ENCODE measurements around the gene PLPP1.
"Not testable (repeated sequence)": the region's sequence is repeated elsewhere in the genome, so short reads cannot be mapped to it uniquely, and the experiment has no call there.

Gene PLPP1

DNA sequence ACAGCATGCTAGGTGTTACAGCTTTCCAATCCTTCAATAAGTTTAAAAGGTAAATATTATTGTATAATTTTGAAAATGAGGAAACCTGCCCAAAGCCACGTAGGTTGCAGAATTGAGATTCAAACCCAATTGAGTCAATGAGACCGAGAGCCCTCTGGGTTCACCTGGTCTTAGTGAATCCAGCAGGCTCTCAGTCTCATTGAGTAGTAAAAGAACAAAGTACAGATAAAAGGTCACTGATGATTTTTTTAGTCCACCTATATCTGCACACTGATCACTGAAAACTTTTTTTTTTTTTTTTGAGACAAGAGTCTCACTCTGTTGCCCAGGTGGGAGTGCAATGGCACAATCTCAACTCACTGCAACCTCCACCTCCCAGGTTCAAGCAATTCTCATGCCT, 27.2 kb downstream of the PLPP1 start:
- no peaks in the 10 kb centered on the region for H3K4me1 ChIP-seq (ENCODE audit: control insufficient read depth in 1 of 2, insufficient read depth in 1 of 2, low read depth in 1 of 2, low read length in 1 of 2)
- H3K36me3 ChIP-seq, result no peaks in the 10 kb centered on the region
- H3K4me3 ChIP-seq (ENCODE audit: low read depth in 1 of 2, low read length in 1 of 2), result no peak overlapping the region
- H3K27me3 ChIP-seq, result peaks cover 11% of the 10 kb centered on the region
- no peaks in the 10 kb centered on the region for H3K9me3 ChIP-seq
- no peak overlapping the region for H3K27ac ChIP-seq
- TF ChIP-seq, protein P1, sequence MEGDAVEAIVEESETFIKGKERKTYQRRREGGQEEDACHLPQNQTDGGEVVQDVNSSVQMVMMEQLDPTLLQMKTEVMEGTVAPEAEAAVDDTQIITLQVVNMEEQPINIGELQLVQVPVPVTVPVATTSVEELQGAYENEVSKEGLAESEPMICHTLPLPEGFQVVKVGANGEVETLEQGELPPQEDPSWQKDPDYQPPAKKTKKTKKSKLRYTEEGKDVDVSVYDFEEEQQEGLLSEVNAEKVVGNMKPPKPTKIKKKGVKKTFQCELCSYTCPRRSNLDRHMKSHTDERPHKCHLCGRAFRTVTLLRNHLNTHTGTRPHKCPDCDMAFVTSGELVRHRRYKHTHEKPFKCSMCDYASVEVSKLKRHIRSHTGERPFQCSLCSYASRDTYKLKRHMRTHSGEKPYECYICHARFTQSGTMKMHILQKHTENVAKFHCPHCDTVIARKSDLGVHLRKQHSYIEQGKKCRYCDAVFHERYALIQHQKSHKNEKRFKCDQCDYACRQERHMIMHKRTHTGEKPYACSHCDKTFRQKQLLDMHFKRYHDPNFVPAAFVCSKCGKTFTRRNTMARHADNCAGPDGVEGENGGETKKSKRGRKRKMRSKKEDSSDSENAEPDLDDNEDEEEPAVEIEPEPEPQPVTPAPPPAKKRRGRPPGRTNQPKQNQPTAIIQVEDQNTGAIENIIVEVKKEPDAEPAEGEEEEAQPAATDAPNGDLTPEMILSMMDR (IDR thresholded peaks at IDR 0.05), result no peak

DNA sequence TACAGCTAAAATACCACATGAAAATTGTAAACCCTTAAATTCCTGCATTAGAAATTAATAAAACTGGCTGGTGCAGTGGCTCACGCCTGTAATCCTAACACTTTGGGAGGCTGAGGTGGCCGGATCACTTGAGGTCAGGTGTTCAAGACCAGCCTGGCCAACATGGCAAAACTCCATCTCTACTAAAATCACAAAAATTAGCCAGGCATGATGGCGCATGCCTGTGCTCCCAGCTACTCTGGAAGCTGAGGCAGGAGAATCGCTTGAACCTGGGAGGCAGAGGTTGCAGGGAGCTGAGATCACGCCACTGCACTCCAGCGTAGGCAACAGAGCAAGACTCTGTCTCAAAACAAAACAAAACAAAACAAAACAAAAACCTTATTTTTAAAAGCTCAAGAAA, 29.1 kb downstream of the PLPP1 start:
- peaks cover 11% of the 10 kb centered on the region for H3K27me3 ChIP-seq
- not testable (repeated sequence) for H3K4me3 ChIP-seq (ENCODE audit: low read depth in 1 of 2, low read length in 1 of 2); H3K27ac ChIP-seq; H3K9me3 ChIP-seq; H3K4me1 ChIP-seq (ENCODE audit: control insufficient read depth in 1 of 2, insufficient read depth in 1 of 2, low read depth in 1 of 2, low read length in 1 of 2); H3K36me3 ChIP-seq

DNA sequence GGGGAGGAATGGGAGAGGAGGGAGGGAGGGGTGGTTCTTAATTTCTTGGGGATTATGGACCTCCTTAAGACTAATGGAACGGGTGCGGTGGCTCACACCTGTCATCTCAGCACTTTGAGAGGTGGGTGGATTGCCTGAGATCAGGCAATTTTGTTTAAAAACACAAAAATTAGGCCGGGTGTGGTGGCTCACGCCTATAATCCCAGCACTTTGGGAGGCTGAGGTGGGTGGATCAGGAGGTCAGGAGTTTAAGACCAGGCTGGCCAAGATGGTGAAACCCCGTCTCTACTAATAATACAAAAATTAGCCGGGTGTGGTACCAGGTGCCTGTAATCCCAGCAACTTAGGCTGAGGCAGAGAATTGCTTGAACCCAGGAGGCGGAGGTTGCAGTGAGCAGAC, 30.8 kb downstream of the PLPP1 start:
- not testable (repeated sequence) for H3K4me3 ChIP-seq (ENCODE audit: low read depth in 1 of 2, low read length in 1 of 2); H3K36me3 ChIP-seq; H3K9me3 ChIP-seq; H3K4me1 ChIP-seq (ENCODE audit: control insufficient read depth in 1 of 2, insufficient read depth in 1 of 2, low read depth in 1 of 2, low read length in 1 of 2); H3K27ac ChIP-seq
- H3K27me3 ChIP-seq, result peaks cover 11% of the 10 kb centered on the region

DNA sequence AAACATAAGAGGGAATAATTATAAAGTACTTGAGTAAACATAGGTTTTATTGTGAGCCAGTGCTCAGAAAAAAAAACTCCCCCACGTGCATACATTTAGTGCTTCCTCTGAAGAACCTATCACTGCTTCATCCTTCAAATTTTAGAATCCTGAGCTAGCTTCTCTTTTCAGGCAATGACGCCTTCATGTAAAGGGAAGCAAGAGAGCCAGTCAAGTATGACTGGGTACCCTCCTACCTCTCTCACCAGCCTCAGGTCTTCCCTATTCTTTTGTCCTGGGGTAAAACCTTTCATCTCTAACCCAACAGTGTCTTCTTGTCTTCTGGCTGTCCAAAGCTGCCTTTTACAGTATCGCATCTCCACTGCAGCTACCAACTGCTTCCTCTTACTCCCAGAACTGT, 32.0 kb downstream of the PLPP1 start:
- no peaks in the 10 kb centered on the region for H3K4me1 ChIP-seq (ENCODE audit: control insufficient read depth in 1 of 2, insufficient read depth in 1 of 2, low read depth in 1 of 2, low read length in 1 of 2)
- no peaks in the 10 kb centered on the region for H3K9me3 ChIP-seq
- H3K36me3 ChIP-seq, result no peaks in the 10 kb centered on the region
- H3K27ac ChIP-seq, result no peak overlapping the region
- H3K27me3 ChIP-seq, result peaks cover 11% of the 10 kb centered on the region
- TF ChIP-seq, protein P1 (IDR thresholded peaks at IDR 0.05), result no peak
- no peak overlapping the region for H3K4me3 ChIP-seq (ENCODE audit: low read depth in 1 of 2, low read length in 1 of 2)

DNA sequence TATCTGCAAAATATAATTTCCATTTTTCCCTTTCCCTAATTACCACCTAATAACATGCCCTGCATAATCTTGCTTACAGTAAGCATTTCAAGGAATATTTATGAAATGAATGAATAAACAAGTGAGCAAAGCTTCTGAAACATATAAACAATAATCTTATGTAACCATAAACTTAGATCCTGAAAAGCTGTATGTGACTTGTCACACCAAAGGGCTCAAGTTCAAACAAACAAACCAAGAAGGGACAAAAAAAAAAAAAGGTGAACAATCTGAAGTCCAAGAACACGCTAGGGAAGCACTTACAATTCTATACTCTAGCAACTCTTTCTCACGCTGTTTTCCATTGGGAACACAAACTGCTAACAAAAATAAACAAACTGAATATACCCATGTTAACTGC, 36.3 kb downstream of the PLPP1 start:
- Histone ChIP-seq H3K4me1 (ENCODE audit: control insufficient read depth in 1 of 2, insufficient read depth in 1 of 2, low read depth in 1 of 2, low read length in 1 of 2) (no peaks in the 10 kb centered on the region), H3K4me3 (ENCODE audit: low read depth in 1 of 2, low read length in 1 of 2) (no peak overlapping the region), H3K27ac (no peak overlapping the region), H3K36me3 (no peaks in the 10 kb centered on the region), H3K27me3 (no peaks in the 10 kb centered on the region), H3K9me3 (no peaks in the 10 kb centered on the region)
- TF ChIP-seq, protein P1 (IDR thresholded peaks at IDR 0.05), result no peak

DNA sequence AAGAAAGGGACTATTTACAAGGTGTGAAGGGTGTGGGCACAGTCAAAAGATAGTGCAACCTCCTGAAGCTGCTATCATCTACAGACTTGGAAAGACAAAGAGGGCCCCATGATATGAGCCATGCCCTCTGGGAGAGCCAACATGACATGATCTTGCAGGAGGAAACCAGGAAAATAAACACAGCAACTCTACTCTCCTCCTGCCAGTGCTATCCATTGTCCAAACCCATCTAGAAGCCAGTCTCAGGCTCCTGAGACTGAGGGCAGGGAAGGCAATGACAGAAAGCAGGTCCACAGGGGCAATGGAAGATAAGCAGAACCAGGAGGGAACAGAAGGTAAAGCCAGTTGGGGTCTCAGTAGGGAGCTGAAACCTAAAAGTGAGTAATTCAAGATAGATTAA, 37.1 kb downstream of the PLPP1 start:
- H3K27ac ChIP-seq, result no peak overlapping the region
- no peaks in the 10 kb centered on the region for H3K27me3 ChIP-seq
- TF ChIP-seq, protein P1 (IDR thresholded peaks at IDR 0.05), result no peak
- no peaks in the 10 kb centered on the region for H3K4me1 ChIP-seq (ENCODE audit: control insufficient read depth in 1 of 2, insufficient read depth in 1 of 2, low read depth in 1 of 2, low read length in 1 of 2)
- no peak overlapping the region for H3K4me3 ChIP-seq (ENCODE audit: low read depth in 1 of 2, low read length in 1 of 2)
- H3K9me3 ChIP-seq, result no peaks in the 10 kb centered on the region
- H3K36me3 ChIP-seq, result no peaks in the 10 kb centered on the region

DNA sequence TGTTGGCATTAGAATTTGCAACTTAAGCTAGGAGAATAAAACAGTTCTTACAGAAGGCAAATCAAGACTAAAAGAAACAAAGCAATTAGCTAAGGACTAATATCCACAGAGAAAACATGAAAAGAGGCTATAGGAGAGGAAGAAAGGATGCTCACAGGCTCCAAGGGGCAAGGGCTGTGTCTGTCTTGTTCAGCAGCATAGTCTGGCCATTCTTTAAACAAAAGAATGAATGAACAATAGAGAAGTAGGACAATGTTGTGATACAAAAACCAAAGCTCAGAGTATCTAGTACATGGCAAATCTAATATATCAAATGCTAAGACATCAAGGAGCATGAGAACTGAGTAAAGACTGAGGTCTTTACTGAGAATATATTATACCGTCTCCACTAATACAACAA, 39.5 kb downstream of the PLPP1 start:
- no peaks in the 10 kb centered on the region for H3K27me3 ChIP-seq
- H3K36me3 ChIP-seq, result no peaks in the 10 kb centered on the region
- H3K9me3 ChIP-seq, result no peaks in the 10 kb centered on the region
- no peak overlapping the region for H3K27ac ChIP-seq
- H3K4me3 ChIP-seq (ENCODE audit: low read depth in 1 of 2, low read length in 1 of 2), result no peak overlapping the region
- H3K4me1 ChIP-seq (ENCODE audit: control insufficient read depth in 1 of 2, insufficient read depth in 1 of 2, low read depth in 1 of 2, low read length in 1 of 2), result no peaks in the 10 kb centered on the region
- TF ChIP-seq, protein P1 (IDR thresholded peaks at IDR 0.05), result no peak
